Esophagus muscularis mucosa (tissue), 3 donors: Measurements from ENCODE around the gene CELF3.

Source experiments
- POLR2A ChIP-seq: fragments of 450-650 bp; IDR thresholded peaks from one replicate; pipeline ENCODE4 v1.6.1; 2017; ENCODE audit warnings: antibody characterized with exemption, moderate library complexity, mild to moderate bottlenecking, low read depth
- TF ChIP-seq, protein P1 (sequence below), 3 experiments: fragments of 200-600 bp in 2 of 3; fragments of 450-650 bp in 1 of 3; sonication (generic) in 2 of 3; IDR thresholded peaks; one replicate each; pipeline ENCODE4 v1.5.1; 2017 to 2019; ENCODE audit warnings: antibody characterized with exemption in 3 of 3, mild to moderate bottlenecking in 2 of 3, moderate library complexity in 1 of 3

DNA sequence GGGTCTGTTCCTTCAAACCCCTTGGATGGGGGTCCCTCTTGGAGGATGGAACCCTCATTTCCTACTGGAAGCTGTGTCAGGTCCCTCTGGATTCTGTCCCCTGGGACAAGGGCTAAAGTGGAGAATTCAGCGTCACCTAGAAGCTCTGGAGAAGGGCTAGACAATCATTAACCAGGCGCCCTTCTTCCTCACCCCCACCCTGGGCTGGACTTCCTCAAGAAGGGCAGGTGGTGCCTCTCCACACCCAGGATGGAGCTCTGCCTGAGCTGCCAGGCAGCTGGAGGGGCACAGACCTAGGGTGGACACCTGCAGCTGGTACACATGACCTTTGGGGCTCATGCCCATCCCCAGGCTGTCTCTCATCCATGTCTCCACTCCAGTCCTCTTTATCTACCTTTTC is 3.6 kb downstream of the CELF3 start:
- TF ChIP-seq, protein P1, sequence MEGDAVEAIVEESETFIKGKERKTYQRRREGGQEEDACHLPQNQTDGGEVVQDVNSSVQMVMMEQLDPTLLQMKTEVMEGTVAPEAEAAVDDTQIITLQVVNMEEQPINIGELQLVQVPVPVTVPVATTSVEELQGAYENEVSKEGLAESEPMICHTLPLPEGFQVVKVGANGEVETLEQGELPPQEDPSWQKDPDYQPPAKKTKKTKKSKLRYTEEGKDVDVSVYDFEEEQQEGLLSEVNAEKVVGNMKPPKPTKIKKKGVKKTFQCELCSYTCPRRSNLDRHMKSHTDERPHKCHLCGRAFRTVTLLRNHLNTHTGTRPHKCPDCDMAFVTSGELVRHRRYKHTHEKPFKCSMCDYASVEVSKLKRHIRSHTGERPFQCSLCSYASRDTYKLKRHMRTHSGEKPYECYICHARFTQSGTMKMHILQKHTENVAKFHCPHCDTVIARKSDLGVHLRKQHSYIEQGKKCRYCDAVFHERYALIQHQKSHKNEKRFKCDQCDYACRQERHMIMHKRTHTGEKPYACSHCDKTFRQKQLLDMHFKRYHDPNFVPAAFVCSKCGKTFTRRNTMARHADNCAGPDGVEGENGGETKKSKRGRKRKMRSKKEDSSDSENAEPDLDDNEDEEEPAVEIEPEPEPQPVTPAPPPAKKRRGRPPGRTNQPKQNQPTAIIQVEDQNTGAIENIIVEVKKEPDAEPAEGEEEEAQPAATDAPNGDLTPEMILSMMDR (IDR thresholded peaks at IDR 0.05), result no peak
- TF ChIP-seq POLR2A, result no peak
